ENCODE data around the gene TTLL10.
"Not testable (repeated sequence)": the region's sequence is repeated elsewhere in the genome, so short reads cannot be mapped to it uniquely, and the experiment has no call there.

The TTLL10 gene

GRCh38 chr1:1141244-1141910, 32.3 kb upstream of the TTLL10 start:
- no peak for DNase-seq (ENCODE audit: low read depth)

- DNase-seq (ENCODE audit: low read depth) = no peak
Measured at GRCh38 chr1:1141911-1142250, 31.8 kb upstream of the TTLL10 start.

GRCh38 chr1:1142352-1142751, 31.3 kb upstream of the TTLL10 start:
- DNase-seq (ENCODE audit: low read depth) = not testable (repeated sequence)

- no peak for DNase-seq (ENCODE audit: low read depth)
Measured at GRCh38 chr1:1142844-1143243, 30.8 kb upstream of the TTLL10 start.

GRCh38 chr1:1143636-1144035, 30.0 kb upstream of the TTLL10 start:
- no peak for DNase-seq (ENCODE audit: low read depth)

GRCh38 chr1:1144122-1144842, 29.4 kb upstream of the TTLL10 start:
- DNase-seq (ENCODE audit: low read depth) = no peak

- DNase-seq (ENCODE audit: low read depth) = no peak
Measured at GRCh38 chr1:1144843-1145546, 28.7 kb upstream of the TTLL10 start.

- no peak for DNase-seq (ENCODE audit: low read depth)
Measured at GRCh38 chr1:1145547-1145914, 28.1 kb upstream of the TTLL10 start.

- DNase-seq (ENCODE audit: low read depth) = no peak
Measured at GRCh38 chr1:1146026-1146425, 27.7 kb upstream of the TTLL10 start.

GRCh38 chr1:1146596-1146995, 27.1 kb upstream of the TTLL10 start:
- no peak for DNase-seq (ENCODE audit: low read depth)

- DNase-seq (ENCODE audit: low read depth) = no peak
Measured at GRCh38 chr1:1148061-1148460, 25.6 kb upstream of the TTLL10 start.

- DNase-seq (ENCODE audit: low read depth) = no peak
Measured at GRCh38 chr1:1148569-1148968, 25.1 kb upstream of the TTLL10 start.

GRCh38 chr1:1149416-1149815, 24.3 kb upstream of the TTLL10 start:
- DNase-seq (ENCODE audit: low read depth) = no peak

- no peak for DNase-seq (ENCODE audit: low read depth)
Measured at GRCh38 chr1:1150100-1150499, 23.6 kb upstream of the TTLL10 start.

GRCh38 chr1:1151306-1151705, 22.4 kb upstream of the TTLL10 start:
- no peak for DNase-seq (ENCODE audit: low read depth)

- DNase-seq (ENCODE audit: low read depth) = not testable (repeated sequence)
Measured at GRCh38 chr1:1152431-1152830, 21.2 kb upstream of the TTLL10 start.

GRCh38 chr1:1153215-1153614, 20.5 kb upstream of the TTLL10 start:
- not testable (repeated sequence) for DNase-seq (ENCODE audit: low read depth)

GRCh38 chr1:1153874-1154273, 19.8 kb upstream of the TTLL10 start:
- DNase-seq (ENCODE audit: low read depth) = no peak

GRCh38 chr1:1155258-1155657, 18.4 kb upstream of the TTLL10 start:
- DNase-seq (ENCODE audit: low read depth) = no peak

GRCh38 chr1:1156140-1157032, 17.3 kb upstream of the TTLL10 start:
- DNase-seq (ENCODE audit: low read depth) = no peak

- no peak for DNase-seq (ENCODE audit: low read depth)
Measured at GRCh38 chr1:1157033-1157365, 16.7 kb upstream of the TTLL10 start.

- DNase-seq (ENCODE audit: low read depth) = peak; percentile 40
Measured at GRCh38 chr1:1157426-1157913, 16.2 kb upstream of the TTLL10 start.

Measured in HS-27A (cell line).